Activated T-helper 9 cell treated with anti-CD3 and anti-CD28 coated beads, Interleukin-2, amount 50 U/mL, for 16 hours (primary cell): ENCODE data around the gene NXT1.

Source experiments
- DNase-seq: peaks from one replicate; pipeline ENCODE4 v3.0.0-alpha.2; 2020; ENCODE audit warnings: low read depth

Gene NXT1

GRCh38 chr20:23391707-23392310 is 41.2 kb downstream of the NXT1 start:
- no peak for DNase-seq

DNA sequence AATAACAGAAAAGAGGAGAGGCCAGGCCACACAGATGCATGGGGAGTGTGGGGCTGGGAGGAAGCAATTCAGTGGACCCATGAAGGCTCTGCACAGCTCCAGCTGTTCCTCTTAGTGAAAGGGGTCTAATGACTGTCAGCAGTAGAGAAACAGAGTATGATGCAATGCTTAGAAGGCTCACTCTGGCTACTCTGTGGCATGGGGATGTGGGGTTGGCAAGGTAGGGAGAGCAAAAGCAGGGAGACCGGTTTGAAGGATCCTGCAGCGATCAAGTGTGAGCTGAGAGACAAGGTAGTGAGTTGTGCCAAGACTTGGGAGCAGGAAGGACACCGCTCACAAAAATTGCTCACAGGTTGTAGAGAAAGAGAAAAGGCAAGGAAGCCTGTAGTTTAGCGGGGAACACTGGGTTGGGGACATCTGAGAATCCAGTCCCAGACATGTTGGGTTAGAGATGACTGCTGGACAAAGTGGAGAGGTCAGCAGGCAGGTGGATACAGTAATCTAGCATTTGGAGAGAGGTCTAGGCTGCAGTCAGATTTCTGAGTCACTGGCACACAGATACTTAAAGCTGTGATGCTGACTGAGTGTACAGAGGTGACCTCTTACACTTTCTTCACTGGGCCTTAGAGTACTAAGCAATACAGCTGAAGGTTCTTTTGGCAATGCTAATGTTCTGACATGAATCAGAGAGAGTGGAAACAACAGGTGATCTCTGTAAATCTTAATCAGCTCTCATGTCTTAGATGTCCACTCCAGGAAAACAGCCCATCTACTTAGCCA is 43.6 kb downstream of the NXT1 start:
- DNase-seq, result no peak

- no peak for DNase-seq
Measured at GRCh38 chr20:23396950-23397627, 46.5 kb downstream of the NXT1 start.

GRCh38 chr20:23397961-23398360 is 47.4 kb downstream of the NXT1 start:
- DNase-seq, result no peak

DNA sequence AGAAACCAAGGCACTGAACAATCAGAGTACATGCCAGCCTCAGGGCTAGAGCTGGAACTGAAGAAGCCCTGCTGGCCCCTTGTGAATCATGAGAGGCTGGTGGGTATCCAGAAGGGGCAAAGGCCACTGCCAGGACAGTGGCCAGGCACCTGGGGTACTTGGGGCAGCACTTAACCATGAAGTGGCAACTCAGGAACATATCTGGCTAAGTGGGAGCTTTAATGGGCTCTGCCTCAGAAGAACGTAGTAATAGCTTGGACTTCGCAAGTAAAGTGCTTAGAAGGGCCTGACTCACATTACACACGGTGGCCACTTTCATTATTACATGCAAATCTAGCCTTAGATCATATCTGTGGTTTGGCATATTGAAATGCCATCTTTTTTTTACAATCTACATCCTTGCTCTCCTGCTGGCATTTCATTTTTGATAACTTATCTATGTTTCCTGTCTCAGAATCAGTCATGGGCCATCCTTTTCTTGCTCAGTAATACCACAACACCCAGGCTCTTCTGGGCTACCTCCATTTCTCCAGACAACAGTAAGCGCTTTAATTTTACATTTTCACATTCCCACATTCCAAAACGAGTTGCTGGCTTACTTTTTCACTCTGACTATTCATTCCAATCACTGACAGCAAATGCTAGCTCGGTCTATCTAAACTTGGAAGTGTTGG is 49.1 kb downstream of the NXT1 start:
- no peak for DNase-seq

DNA sequence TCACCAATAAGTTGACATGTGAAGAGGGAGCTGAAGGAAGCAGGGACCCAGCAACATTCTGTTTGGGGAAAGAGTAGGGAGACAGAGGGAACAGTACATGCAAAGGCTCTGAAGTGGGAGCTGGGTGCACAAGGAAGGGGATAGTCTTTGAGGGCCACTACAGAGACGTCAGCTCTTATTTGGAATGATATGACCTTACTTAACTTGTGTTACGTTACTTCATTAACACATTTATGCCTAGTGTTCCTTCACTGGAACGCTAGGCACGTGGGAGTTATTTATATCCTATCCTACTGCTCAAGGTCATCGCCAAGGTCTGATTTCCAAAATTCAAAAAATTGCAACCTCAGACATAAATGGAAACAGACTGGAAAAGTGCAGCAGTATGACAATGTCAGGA is 50.5 kb downstream of the NXT1 start:
- no peak for DNase-seq

DNA sequence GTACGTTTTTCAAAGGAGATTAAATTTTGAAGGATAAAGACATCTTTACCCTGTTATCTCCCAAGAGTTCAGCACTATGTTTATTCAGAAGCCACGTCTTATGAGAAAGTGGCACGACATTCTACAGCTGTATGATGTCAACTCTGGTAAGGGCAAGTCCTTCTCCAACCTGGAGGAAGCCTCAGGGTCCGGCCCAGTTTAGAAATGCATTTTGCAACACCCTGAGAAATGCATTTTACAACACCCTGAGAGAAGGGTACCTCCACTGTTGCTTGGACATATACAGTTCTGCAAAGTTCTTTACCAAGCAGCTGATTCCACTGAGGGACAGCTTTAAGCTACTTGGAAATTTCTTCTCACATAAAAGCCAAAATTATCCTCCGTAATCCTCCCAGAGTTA is 53.2 kb downstream of the NXT1 start:
- no peak for DNase-seq

DNA sequence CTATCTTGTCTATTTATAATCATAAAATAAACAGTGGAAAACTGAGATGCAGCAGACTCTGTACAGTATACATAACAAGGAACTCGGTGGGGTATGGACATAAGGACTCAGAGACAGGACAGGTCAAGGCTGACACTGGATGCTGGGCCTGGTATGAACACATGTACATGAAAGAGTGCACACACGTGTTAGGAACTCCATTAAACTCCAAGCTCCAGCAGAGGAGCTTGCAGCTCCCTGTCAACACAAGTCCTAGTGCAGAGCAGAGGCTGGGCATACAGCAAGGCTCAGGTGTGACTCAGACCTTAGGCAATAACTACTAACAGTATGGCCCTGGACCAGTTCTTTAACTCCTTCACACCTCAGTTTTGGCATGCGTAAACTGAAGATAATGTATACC is 53.6 kb downstream of the NXT1 start:
- DNase-seq, result no peak
